ENCODE results near the gene CPT1B.

DNA sequence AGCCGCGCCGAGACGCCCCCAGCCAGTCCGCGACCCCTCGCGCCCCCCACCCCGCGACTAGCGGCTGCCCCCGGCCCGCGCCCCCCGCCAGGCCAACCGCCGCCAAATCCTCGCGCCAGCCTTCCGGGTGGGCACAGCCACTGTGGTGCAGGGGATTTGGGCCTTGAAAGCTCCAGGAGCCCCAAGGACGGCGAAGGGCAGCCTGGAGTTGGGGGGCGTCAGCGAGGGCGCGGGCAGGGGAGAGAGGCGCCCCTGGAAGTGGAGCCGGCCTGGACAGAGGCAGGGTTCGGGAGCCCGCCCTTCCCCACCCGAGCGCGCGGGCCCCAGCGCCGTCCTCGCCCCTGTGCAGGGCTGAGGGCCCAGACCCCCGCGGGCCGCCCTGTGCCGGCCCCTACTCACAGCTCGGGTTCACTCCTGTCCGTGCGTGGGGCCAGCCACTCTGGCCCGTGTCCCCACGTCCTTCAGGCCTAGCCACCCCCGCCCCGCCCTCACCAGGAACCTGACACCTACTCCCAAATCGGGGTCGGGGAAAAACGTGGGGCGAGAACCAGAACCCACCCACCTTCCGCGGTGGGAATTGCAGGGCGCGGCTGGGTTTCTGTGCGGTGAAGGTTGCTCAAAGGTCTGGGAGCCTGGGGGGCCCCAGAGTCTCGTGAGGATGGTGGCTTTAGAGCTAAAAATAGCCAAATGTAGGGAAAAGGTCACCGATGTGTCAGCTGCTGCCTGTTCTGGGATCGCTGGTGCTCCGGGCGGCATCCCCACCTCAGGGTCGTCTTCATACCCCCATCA, at the start of gene CPT1B:
- TF ChIP-seq GATA3 (IDR thresholded peaks at IDR 0.05; ENCODE audit: low read depth, low read length), result no peak
- TF ChIP-seq GATA2 (IDR thresholded peaks at IDR 0.05; ENCODE audit: low read depth, low read length), result no peak

Data from SH-SY5Y (cell line).